K562 treated with DMSO at 1 percent for 48 hours (cell line): Measurements from ENCODE around the gene RCAN1. TPM values are rescaled to one million over a fixed set of nuclear protein-coding genes. Genes with fewer than 3 reads are reported as not detected.

ENCODE experiments used
- total RNA-seq: library from RNA; unstranded; fragments of 300-600 nt; gene quantifications from 2 replicates; pipeline ENCODE4 v1.2.3, GENCODE V29; 2022; ENCODE audit warnings: low replicate concordance; ENCODE audit errors: extremely low read depth

The RCAN1 gene
- total RNA-seq = not detected in 2 replicates

DNA sequence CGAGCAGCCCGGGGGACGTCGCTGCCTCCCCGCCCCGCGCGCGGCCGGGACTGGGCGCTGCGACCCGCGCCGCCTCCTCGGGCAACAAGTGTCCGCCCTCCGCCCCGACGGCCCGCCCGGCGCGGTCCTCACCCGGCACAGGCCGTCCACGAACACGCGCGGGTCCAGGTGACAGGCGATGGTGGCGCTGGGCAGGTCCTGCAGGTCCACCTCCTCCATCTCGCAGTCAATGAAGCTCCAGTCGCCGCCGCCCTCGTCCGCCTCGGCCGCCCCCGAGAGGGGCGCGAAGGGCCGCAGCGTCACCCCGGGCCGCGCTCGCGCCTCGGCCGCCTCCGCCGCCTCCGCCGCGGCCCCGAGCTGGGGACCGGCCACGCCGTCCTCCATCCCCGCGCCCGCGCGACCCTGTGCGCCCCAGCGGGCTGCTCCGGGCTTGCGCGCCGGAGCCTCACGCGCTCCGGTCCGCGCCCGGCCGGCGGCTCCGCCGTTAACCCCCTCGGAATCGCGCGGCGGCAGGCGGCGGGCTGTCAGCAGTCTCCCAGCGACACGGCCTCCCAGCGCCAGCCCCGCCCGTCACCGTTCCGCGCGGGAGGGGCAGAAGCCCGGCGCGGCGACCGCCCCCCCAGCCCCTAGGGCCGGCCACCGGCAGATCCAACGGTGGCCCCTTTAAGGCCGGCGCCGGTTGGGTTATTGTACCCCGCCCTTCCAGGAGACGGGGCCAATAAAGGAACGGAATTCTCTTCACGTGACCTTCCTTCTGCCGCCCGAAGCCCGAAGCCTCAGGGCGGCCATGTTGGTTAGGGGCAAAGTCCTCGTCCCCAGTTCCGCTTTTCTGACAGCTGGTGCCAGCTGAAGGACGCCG is at the start of gene RCAN1:
Gene RCAN1 (minus strand): TSS at position 486 of the 859 bp plus-strand sequence. CDS start 102 bp downstream, at position 384.

DNA sequence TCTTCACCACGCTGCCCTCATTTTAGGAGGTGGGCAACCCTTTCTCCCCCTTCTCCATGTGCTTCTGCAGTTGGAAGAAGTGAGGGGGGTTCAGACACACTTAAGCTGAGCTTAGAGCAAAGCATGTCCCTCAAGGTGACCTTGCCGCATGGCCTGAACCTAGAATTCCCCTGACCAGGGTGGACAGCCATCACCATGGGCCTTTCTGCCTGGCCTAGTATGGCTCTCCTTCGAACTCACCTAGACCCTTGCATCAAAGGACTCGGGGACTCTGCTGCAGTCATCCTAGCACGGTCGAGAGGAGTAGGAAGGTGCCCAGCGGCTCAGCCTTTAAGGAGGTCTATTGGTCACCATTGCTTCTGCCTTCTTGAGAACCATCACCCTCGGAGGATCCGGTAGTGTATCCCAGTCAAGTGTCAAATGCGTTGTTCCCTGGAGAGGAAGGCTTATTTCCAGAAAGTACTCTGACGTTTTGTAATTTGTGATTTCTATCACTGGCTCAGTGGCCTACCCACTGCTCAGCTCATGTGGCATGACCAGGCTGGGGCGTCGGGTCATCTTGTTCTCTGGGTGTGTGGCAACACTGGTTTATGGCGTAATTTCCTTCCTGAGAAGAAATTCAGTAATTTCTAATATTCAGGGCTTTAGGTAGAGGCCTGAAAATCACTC is 103.0 kb downstream of the RCAN1 start, which contains the start of gene KCNE1:
Gene KCNE1 (minus strand): TSS at position 424 of the 669 bp plus-strand sequence. CDS start 62,576 bp downstream, outside the sequence.

Other genes starting within 250 kb of the RCAN1 start
- not detected in 2 replicates for gene SMIM11, start 239.6 kb downstream of the RCAN1 start, total RNA-seq
- gene SMIM34, start 191.2 kb downstream of the RCAN1 start, total RNA-seq = not detected in 2 replicates
- gene KCNE1, start 102.9 kb downstream of the RCAN1 start, total RNA-seq = not detected in 2 replicates
- gene CLIC6, start 53.9 kb upstream of the RCAN1 start, total RNA-seq = not detected in 2 replicates